ENCODE measurements around the gene RNU6-9. TPM values are rescaled to one million over a fixed set of nuclear protein-coding genes. Genes with fewer than 3 reads are reported as not detected.
A peak's percentile ranks its signal among the peaks of the same experiment; 100 is the strongest.

Gene RNU6-9
- total and polyA plus RNA-seq, 2 experiments from 2014 or later: not detected

- Histone ChIP-seq H3K36me3 (no peaks in the 10 kb centered on the region), H3K4me3 (peak overlapping the region; percentile 79), H3K27ac (peak overlapping the region; percentile 98), H3K9me3 (ENCODE audit: low read depth) (no peaks in the 10 kb centered on the region), H3K27me3 (no peaks in the 10 kb centered on the region), H3K4me1 (ENCODE audit: low read depth) (no peaks in the 10 kb centered on the region)
- DNase-seq (ENCODE audit: low read depth in 1 of 2, low spot score in 1 of 2): no peak
- TF ChIP-seq, protein P1, sequence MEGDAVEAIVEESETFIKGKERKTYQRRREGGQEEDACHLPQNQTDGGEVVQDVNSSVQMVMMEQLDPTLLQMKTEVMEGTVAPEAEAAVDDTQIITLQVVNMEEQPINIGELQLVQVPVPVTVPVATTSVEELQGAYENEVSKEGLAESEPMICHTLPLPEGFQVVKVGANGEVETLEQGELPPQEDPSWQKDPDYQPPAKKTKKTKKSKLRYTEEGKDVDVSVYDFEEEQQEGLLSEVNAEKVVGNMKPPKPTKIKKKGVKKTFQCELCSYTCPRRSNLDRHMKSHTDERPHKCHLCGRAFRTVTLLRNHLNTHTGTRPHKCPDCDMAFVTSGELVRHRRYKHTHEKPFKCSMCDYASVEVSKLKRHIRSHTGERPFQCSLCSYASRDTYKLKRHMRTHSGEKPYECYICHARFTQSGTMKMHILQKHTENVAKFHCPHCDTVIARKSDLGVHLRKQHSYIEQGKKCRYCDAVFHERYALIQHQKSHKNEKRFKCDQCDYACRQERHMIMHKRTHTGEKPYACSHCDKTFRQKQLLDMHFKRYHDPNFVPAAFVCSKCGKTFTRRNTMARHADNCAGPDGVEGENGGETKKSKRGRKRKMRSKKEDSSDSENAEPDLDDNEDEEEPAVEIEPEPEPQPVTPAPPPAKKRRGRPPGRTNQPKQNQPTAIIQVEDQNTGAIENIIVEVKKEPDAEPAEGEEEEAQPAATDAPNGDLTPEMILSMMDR (IDR thresholded peaks at IDR 0.05; ENCODE audit: low read depth, low read length): no peak
These were observed 916 bp upstream of the RNU6-9 start for GRCh38 chr19:892243-892893.

GRCh38 chr19:896434-896833, 3.1 kb downstream of the RNU6-9 start:
- no peaks in the 10 kb centered on the region for H3K27me3 ChIP-seq
- no peak overlapping the region for H3K27ac ChIP-seq
- H3K4me1 ChIP-seq (ENCODE audit: low read depth): no peaks in the 10 kb centered on the region
- TF ChIP-seq, protein P1 (IDR thresholded peaks at IDR 0.05; ENCODE audit: low read depth, low read length): no peak
- H3K9me3 ChIP-seq (ENCODE audit: low read depth): no peaks in the 10 kb centered on the region
- no peak overlapping the region for H3K4me3 ChIP-seq
- H3K36me3 ChIP-seq: no peaks in the 10 kb centered on the region
- DNase-seq (ENCODE audit: low read depth in 1 of 2, low spot score in 1 of 2): no peak

DNA sequence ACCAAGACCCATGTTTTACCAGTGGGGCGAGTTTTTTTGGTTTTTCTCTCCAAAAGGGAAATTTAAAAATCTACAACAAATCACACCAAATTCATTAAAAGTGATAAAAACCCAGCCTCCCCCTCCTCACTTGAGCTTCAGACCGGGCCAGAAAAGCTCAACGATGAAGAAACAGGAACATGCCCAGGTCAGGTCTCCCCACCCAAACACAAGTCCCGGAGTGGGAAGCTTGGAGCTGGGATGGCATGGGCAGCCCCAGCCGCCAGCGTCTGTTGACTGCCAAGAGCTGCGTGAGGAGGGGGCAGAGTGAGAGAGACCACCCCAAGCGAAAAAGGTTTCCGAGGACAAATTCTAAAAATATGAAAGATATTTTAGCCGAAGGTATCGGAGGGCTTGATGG, 3.7 kb downstream of the RNU6-9 start:
- Histone ChIP-seq H3K27ac (no peak overlapping the region), H3K36me3 (no peaks in the 10 kb centered on the region), H3K4me1 (ENCODE audit: low read depth) (no peaks in the 10 kb centered on the region), H3K4me3 (no peak overlapping the region), H3K27me3 (no peaks in the 10 kb centered on the region), H3K9me3 (ENCODE audit: low read depth) (no peaks in the 10 kb centered on the region)
- TF ChIP-seq, protein P1 (IDR thresholded peaks at IDR 0.05; ENCODE audit: low read depth, low read length): no peak
- no peak for DNase-seq (ENCODE audit: low read depth in 1 of 2, low spot score in 1 of 2)

DNA sequence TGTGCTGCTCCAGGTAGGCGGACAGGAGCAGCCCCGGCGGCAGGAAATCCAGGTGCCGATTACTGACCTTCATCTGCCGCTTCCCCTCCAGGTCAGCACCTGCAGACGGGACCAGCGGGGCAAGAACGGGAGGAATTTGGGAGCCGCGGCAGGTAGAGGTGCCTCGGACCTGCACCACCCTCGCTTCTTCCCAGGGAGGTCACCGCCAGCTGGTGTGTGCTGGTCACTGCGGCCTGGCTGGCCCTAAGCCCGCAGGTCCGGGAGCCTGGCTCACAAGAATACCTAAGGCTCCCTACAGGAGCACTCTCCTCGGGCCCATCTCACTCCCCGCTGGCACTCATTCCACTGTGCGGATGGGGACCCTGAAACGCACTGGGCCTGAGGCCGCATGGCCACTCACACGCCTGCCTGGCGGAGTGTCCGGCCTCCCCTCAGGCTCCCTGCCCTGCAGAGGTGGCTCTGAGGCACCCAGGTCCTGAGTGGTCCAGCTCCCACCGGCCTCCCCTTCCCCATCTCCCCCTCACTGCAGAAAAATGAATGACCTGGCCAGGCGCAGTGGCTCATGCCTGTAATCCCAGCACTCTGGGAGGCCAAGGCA, 4.3 kb downstream of the RNU6-9 start:
- TF ChIP-seq, protein P1 (IDR thresholded peaks at IDR 0.05; ENCODE audit: low read depth, low read length): peak; percentile 5
- H3K4me3 ChIP-seq: no peak overlapping the region
- no peaks in the 10 kb centered on the region for H3K9me3 ChIP-seq (ENCODE audit: low read depth)

DNA sequence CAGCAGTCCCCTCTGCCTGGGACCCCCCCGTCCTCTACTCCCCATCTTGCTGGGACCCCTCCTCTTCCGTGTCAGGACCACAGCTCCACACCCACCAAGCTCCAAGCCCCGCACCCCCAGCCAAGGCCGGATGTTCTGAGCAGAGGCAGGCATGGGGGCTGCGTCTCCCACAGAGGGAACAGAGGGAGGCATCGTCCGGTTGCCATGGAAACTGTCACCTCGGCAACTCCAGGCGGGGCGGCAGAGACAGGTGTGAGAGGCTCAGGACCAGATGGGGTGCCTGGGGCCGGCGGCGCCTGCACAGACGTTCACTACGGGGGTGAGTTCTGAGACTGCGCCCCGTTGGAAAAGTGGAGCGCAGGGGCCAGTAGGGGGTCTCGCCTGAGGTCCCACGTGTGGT, 5.4 kb downstream of the RNU6-9 start:
- H3K9me3 ChIP-seq (ENCODE audit: low read depth): no peaks in the 10 kb centered on the region
- H3K4me1 ChIP-seq (ENCODE audit: low read depth): no peaks in the 10 kb centered on the region
- H3K36me3 ChIP-seq: no peaks in the 10 kb centered on the region
- DNase-seq (ENCODE audit: low read depth in 1 of 2, low spot score in 1 of 2): no peak
- H3K27me3 ChIP-seq: no peaks in the 10 kb centered on the region
- H3K4me3 ChIP-seq: no peak overlapping the region
- no peak overlapping the region for H3K27ac ChIP-seq
- TF ChIP-seq, protein P1 (IDR thresholded peaks at IDR 0.05; ENCODE audit: low read depth, low read length): no peak

More for the DNA sequence above, 4.3 kb downstream of the RNU6-9 start:
- no peak for DNase-seq (ENCODE audit: low read depth in 1 of 2, low spot score in 1 of 2)
- Histone ChIP-seq H3K27me3 (no peaks in the 10 kb centered on the region), H3K36me3 (no peaks in the 10 kb centered on the region), H3K27ac (no peak overlapping the region), H3K4me1 (ENCODE audit: low read depth) (no peaks in the 10 kb centered on the region)
